Measurements from ENCODE around the gene TMEM87B.

Gene TMEM87B

GRCh38 chr2:112054847-112055729 lies at the start of gene TMEM87B:
TMEM87B (plus strand) TSS chr2:112055269; CDS start chr2:112055592, 323 bp downstream.
- DNase-seq: peak; percentile 98

GRCh38 chr2:112005406-112006075 lies 49.5 kb upstream of the TMEM87B start:
- no peak for DNase-seq

GRCh38 chr2:112006076-112006410 lies 49.0 kb upstream of the TMEM87B start:
- DNase-seq: no peak

- DNase-seq: no peak
Observed at GRCh38 chr2:112007493-112007892, 47.6 kb upstream of the TMEM87B start.

GRCh38 chr2:112008910-112009485 lies 46.1 kb upstream of the TMEM87B start:
- DNase-seq: no peak

- DNase-seq: no peak
Observed at GRCh38 chr2:112010751-112011150, 44.3 kb upstream of the TMEM87B start.

GRCh38 chr2:112012556-112012955 lies 42.5 kb upstream of the TMEM87B start:
- no peak for DNase-seq

- no peak for DNase-seq
Observed at GRCh38 chr2:112018846-112019245, 36.2 kb upstream of the TMEM87B start.

- DNase-seq: no peak
Observed at GRCh38 chr2:112019569-112019982, 35.5 kb upstream of the TMEM87B start.

- DNase-seq: no peak
Observed at GRCh38 chr2:112020561-112020960, 34.5 kb upstream of the TMEM87B start.

- no peak for DNase-seq
Observed at GRCh38 chr2:112021290-112021689, 33.8 kb upstream of the TMEM87B start.

- DNase-seq: no peak
Observed at GRCh38 chr2:112021781-112022231, 33.3 kb upstream of the TMEM87B start.

- DNase-seq: no peak
Observed at GRCh38 chr2:112023707-112024106, 31.4 kb upstream of the TMEM87B start.

GRCh38 chr2:112024231-112024630 lies 30.8 kb upstream of the TMEM87B start:
- DNase-seq: no peak

- no peak for DNase-seq
Observed at GRCh38 chr2:112024896-112025491, 30.1 kb upstream of the TMEM87B start.

GRCh38 chr2:112026509-112026908 lies 28.6 kb upstream of the TMEM87B start:
- DNase-seq: no peak

- no peak for DNase-seq
Observed at GRCh38 chr2:112027767-112028166, 27.3 kb upstream of the TMEM87B start.

GRCh38 chr2:112029164-112029563 lies 25.9 kb upstream of the TMEM87B start:
- no peak for DNase-seq

GRCh38 chr2:112031473-112032223 lies 23.4 kb upstream of the TMEM87B start:
- DNase-seq: no peak

GRCh38 chr2:112032224-112032586 lies 22.9 kb upstream of the TMEM87B start:
- no peak for DNase-seq

GRCh38 chr2:112032689-112033465 lies 22.2 kb upstream of the TMEM87B start:
- no peak for DNase-seq

- no peak for DNase-seq
Observed at GRCh38 chr2:112033600-112033999, 21.5 kb upstream of the TMEM87B start.
